Mesodermal cell (in vitro differentiated cells): ENCODE measurements around the gene CHAF1A.

Experiments used
- H3K27ac ChIP-seq: 2 replicates; pipeline ENCODE4 v1.7.0; 2013; ENCODE audit warnings: mild to moderate bottlenecking, low read depth, low read length, moderate library complexity; ENCODE audit not compliant: severe bottlenecking
- H3K36me3 ChIP-seq: 2 replicates; pipeline ENCODE4 v1.7.1; 2013; ENCODE audit warnings: mild to moderate bottlenecking, low read length, moderate library complexity; ENCODE audit not compliant: control insufficient read depth, insufficient read depth
- H3K4me1 ChIP-seq: one replicate; pipeline ENCODE4 v1.7.1; 2013; ENCODE audit warnings: mild to moderate bottlenecking, low read length; ENCODE audit not compliant: insufficient read depth, control insufficient read depth, poor library complexity, severe bottlenecking
- H3K4me3 ChIP-seq: 2 replicates; pipeline ENCODE4 v1.7.0; 2013; ENCODE audit warnings: low read length, control low read depth, mild to moderate bottlenecking; ENCODE audit not compliant: insufficient read depth, poor library complexity, severe bottlenecking; ENCODE audit errors: extremely low read depth
- H3K9me3 ChIP-seq: 2 replicates; pipeline ENCODE4 v1.7.1; 2013; ENCODE audit warnings: mild to moderate bottlenecking, low read length, moderate library complexity; ENCODE audit not compliant: control insufficient read depth
- WGBS, 2 experiments: methylation state at CpG; one replicate each; pipeline ENCODE4 v1.1.5; 2013; ENCODE audit warnings: missing lambda C conversion rate in 2 of 2; ENCODE audit not compliant: insufficient coverage in 2 of 2; 5-methylcytosine and 5-hydroxymethylcytosine counted together

The CHAF1A gene

DNA sequence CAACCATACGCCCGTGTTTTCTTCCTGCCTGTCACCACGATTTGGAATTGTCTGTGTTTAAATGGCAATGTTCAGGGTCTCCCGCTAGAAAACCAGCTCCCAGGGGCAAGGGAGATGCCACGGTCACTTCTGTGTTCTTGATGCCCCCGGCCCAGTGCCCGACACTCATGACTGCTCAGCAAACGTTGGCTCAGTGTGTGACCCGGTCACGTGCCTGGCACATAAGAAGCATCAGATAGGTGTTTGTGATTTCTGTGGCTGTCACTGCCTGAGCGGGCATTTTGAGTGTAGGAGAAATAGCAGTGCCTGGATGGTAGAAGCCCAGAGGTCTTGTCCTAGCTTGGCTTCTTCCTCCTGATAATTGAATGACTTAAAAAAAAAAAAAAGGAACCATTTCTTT is 85.1 kb downstream of the CHAF1A start:
- H3K4me1 ChIP-seq, result no peaks in the 10 kb centered on the region
- H3K9me3 ChIP-seq, result no peaks in the 10 kb centered on the region
- H3K27ac ChIP-seq, result no peak overlapping the region
- WGBS, 2 experiments, result 87 to 92% methylated on average over 8 of the region's 11 CpGs
- peaks cover 79% of the 10 kb centered on the region for H3K36me3 ChIP-seq
- no peak overlapping the region for H3K4me3 ChIP-seq

DNA sequence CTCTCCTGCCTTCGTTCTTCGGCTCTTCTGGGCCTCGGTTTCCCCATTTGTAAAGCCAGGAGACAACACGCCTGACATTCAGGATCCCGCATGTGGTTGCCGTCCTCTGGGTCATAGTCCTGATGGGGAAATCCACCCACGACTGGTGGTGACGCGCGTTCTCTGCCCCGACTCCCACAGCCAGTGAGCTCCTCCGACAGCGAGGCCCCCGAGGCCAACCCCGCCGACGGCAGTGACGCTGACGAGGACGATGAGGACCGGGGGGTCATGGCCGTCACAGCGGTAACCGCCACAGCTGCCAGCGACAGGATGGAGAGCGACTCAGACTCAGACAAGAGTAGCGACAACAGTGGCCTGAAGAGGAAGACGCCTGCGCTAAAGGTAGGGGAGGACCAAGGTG is 86.1 kb downstream of the CHAF1A start:
- peaks cover 77% of the 10 kb centered on the region for H3K36me3 ChIP-seq

DNA sequence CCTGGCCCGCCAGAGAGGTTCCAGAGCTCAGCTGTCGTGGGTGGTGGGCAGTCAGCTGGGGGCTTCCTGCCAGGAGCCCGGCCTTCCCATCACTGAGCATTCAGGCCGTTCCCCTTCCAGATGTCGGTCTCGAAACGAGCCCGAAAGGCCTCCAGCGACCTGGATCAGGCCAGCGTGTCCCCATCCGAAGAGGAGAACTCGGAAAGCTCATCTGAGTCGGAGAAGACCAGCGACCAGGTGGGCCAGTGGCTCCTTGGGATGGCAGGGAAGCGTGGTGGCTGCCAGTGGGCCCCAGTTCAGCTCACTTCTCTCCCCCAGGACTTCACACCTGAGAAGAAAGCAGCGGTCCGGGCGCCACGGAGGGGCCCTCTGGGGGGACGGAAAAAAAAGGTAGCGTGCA is 89.0 kb downstream of the CHAF1A start:
- Histone ChIP-seq H3K9me3 (no peaks in the 10 kb centered on the region), H3K4me1 (no peaks in the 10 kb centered on the region), H3K36me3 (peaks cover 81% of the 10 kb centered on the region), H3K4me3 (no peak overlapping the region), H3K27ac (no peak overlapping the region)
- 96 to 98% methylated on average over 21 of the region's 21 CpGs for WGBS, 2 experiments

More for the DNA sequence above, 86.1 kb downstream of the CHAF1A start:
- Histone ChIP-seq H3K27ac (no peak overlapping the region), H3K4me1 (no peaks in the 10 kb centered on the region), H3K9me3 (no peaks in the 10 kb centered on the region), H3K4me3 (no peak overlapping the region)
- WGBS, 2 experiments, result 95 to 96% methylated on average over 27 to 29 of the region's 29 CpGs

DNA sequence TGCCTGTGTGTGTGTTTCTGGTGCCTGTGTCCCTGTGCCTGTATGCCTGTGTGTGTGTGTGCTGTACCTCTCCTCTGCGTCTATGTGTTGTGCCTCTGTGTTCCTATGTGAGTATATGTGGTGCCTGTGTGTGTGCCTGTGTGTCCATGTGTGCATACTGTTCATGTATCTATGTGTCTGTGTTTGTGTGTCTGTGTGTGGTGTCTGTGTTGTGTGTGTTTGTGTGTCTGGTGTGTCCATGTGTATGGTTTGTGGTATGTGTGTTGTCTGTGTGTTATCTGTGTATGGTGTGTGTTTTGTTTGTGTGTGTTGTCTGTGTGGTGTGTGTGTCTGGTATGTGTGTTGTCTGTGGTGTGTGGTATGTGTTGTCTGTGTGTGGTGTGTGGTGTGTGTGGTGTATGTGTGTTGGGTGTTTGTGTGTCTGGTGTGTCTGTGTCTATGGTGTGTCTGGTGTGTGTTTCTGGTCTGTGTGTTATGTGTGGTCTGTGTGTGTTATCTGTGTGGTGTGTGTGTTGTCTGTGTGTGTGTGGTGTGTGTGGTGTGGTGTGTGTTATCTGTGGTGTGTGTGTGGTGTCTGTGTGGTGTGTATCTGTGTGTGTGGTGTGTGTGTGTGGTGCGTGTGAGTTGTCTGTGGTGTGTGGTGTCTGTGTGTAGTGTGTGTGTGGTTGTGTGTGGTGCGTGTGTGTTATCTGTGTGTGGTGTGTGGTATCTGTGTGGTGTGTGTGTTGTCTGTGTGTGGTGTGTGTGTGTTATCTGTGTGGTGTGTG is 90.1 kb downstream of the CHAF1A start:
- Histone ChIP-seq H3K9me3 (no peaks in the 10 kb centered on the region), H3K36me3 (peaks cover 76% of the 10 kb centered on the region), H3K4me3 (no peak overlapping the region), H3K4me1 (no peaks in the 10 kb centered on the region), H3K27ac (no peak overlapping the region)
- 79 to 87% methylated on average over 2 to 3 of the region's 3 CpGs for WGBS, 2 experiments
